ENCODE results near the gene TAPBP. TPM values are rescaled to one million over a fixed set of nuclear protein-coding genes. Genes with fewer than 3 reads are reported as not detected.

Gene TAPBP
- total RNA-seq, 1 donor from 2014 or later, result 20.2 TPM

DNA sequence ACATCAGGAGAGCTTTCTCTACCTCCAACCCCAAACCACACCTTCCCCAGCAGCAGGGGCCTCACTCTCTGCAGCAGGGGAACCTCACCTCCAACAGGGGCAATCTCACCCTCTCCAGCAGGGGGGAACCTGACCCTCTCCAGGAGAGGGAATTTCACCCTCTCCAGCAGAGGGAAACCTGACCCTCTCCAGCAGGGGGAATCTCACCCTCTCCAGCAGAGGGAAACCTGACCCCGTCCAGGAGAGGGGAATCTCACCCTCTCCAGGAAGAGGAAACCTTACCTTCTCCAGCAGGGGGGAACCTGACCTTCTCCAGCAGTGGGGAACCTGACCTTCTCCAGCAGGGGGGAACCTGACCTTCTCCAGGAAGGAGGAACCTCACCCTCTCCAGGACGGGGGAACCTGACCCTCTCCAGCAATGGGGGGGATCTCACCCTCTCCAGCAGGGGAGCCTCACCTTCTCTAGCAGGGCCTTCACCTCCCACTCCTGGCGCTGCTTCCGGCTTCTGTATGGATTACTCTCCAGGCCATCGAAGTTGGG lies 33.8 kb downstream of the TAPBP start:
- Mint-ChIP-seq H3K9me3 (ENCODE audit: low read depth) (no peaks in the 10 kb centered on the region), H3K4me3 (ENCODE audit: low read depth) (no peak overlapping the region), H3K27ac (no peak overlapping the region), H3K4me1 (ENCODE audit: low read depth) (peaks cover 9% of the 10 kb centered on the region), H3K36me3 (ENCODE audit: insufficient read depth) (peaks cover 10% of the 10 kb centered on the region), H3K27me3 (no peaks in the 10 kb centered on the region)
- TF ChIP-seq, protein P1, sequence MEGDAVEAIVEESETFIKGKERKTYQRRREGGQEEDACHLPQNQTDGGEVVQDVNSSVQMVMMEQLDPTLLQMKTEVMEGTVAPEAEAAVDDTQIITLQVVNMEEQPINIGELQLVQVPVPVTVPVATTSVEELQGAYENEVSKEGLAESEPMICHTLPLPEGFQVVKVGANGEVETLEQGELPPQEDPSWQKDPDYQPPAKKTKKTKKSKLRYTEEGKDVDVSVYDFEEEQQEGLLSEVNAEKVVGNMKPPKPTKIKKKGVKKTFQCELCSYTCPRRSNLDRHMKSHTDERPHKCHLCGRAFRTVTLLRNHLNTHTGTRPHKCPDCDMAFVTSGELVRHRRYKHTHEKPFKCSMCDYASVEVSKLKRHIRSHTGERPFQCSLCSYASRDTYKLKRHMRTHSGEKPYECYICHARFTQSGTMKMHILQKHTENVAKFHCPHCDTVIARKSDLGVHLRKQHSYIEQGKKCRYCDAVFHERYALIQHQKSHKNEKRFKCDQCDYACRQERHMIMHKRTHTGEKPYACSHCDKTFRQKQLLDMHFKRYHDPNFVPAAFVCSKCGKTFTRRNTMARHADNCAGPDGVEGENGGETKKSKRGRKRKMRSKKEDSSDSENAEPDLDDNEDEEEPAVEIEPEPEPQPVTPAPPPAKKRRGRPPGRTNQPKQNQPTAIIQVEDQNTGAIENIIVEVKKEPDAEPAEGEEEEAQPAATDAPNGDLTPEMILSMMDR (IDR thresholded peaks at IDR 0.05; ENCODE audit: unreplicated experiment), result peak; percentile 60
- peak; percentile 42 for DNase-seq (ENCODE audit: low spot score, unreplicated experiment)

DNA sequence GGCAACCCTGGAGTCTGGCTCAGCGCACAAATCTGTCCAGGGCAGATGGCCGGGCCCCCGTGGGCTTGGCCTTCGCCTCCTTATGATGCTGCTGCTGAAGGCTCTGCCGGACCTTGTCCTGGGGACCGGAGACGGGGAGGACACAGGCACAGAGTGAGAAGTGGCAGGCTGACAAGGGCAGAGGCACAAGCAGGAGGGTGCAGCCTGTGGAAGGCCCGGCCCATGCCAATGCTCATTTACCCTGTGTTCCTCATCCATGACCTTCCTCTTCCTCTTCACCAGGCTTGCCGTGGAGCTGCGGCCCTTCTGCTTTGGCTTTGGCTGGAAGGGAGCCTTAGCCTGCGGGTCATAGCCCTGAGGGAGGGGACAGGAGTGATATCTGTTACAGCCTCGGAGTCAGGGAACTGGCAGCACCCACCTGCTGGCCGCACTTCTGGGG lies 34.6 kb downstream of the TAPBP start:
- H3K36me3 Mint-ChIP-seq (ENCODE audit: insufficient read depth), result peaks cover 16% of the 10 kb centered on the region

GRCh38 chr6:33278810-33279209 lies 35.1 kb downstream of the TAPBP start:
- H3K27ac Mint-ChIP-seq, result no peak overlapping the region
- no peak overlapping the region for H3K4me3 Mint-ChIP-seq (ENCODE audit: low read depth)
- H3K27me3 Mint-ChIP-seq, result no peaks in the 10 kb centered on the region
- DNase-seq (ENCODE audit: low spot score, unreplicated experiment), result no peak
- H3K4me1 Mint-ChIP-seq (ENCODE audit: low read depth), result peaks cover 17% of the 10 kb centered on the region
- no peaks in the 10 kb centered on the region for H3K9me3 Mint-ChIP-seq (ENCODE audit: low read depth)
- TF ChIP-seq, protein P1 (IDR thresholded peaks at IDR 0.05; ENCODE audit: unreplicated experiment), result no peak
- H3K36me3 Mint-ChIP-seq (ENCODE audit: insufficient read depth), result peaks cover 16% of the 10 kb centered on the region

More for the DNA sequence above, 34.6 kb downstream of the TAPBP start:
- Mint-ChIP-seq H3K27ac (no peak overlapping the region), H3K9me3 (ENCODE audit: low read depth) (no peaks in the 10 kb centered on the region), H3K4me1 (ENCODE audit: low read depth) (peaks cover 15% of the 10 kb centered on the region), H3K4me3 (ENCODE audit: low read depth) (no peak overlapping the region), H3K27me3 (no peaks in the 10 kb centered on the region)
- TF ChIP-seq, protein P1 (IDR thresholded peaks at IDR 0.05; ENCODE audit: unreplicated experiment), result no peak
- DNase-seq (ENCODE audit: low spot score, unreplicated experiment), result no peak

GRCh38 chr6:33278392-33278741 lies 35.5 kb downstream of the TAPBP start:
- TF ChIP-seq, protein P1 (IDR thresholded peaks at IDR 0.05; ENCODE audit: unreplicated experiment), result no peak
- Mint-ChIP-seq H3K4me1 (ENCODE audit: low read depth) (peaks cover 19% of the 10 kb centered on the region), H3K9me3 (ENCODE audit: low read depth) (no peaks in the 10 kb centered on the region), H3K27me3 (no peaks in the 10 kb centered on the region), H3K36me3 (ENCODE audit: insufficient read depth) (peaks cover 16% of the 10 kb centered on the region), H3K27ac (no peak overlapping the region), H3K4me3 (ENCODE audit: low read depth) (no peak overlapping the region)
- DNase-seq (ENCODE audit: low spot score, unreplicated experiment), result no peak

- H3K9me3 Mint-ChIP-seq (ENCODE audit: low read depth), result no peaks in the 10 kb centered on the region
- peak overlapping the region; percentile 80 for H3K4me3 Mint-ChIP-seq (ENCODE audit: low read depth)
- peak overlapping the region; percentile 91 for H3K27ac Mint-ChIP-seq
- peaks cover 15% of the 10 kb centered on the region for H3K36me3 Mint-ChIP-seq (ENCODE audit: insufficient read depth)
- H3K4me1 Mint-ChIP-seq (ENCODE audit: low read depth), result peaks cover 25% of the 10 kb centered on the region
- TF ChIP-seq, protein P1 (IDR thresholded peaks at IDR 0.05; ENCODE audit: unreplicated experiment), result peak; percentile 22
- no peak for DNase-seq (ENCODE audit: low spot score, unreplicated experiment)
- no peaks in the 10 kb centered on the region for H3K27me3 Mint-ChIP-seq
Observed at GRCh38 chr6:33277663-33278391, 36.1 kb downstream of the TAPBP start.
